Fibroblast of pulmonary artery (primary cell): ENCODE measurements around the gene UGGT2.

ENCODE experiments used
- DNase-seq: peaks from one replicate; pipeline ENCODE4 v3.0.0-alpha.2; 2010; ENCODE audit warnings: low read depth
- H3K4me3 ChIP-seq: replicated peaks from 2 replicates; pipeline ENCODE4 v1.5.1; 2011; ENCODE audit warnings: low read depth, mild to moderate bottlenecking, control low read depth, low read length, moderate library complexity
- CTCF ChIP-seq: IDR thresholded peaks from 2 replicates; pipeline ENCODE4 v1.5.1; 2011; ENCODE audit warnings: mild to moderate bottlenecking, control low read depth, low read length, inconsistent platforms; ENCODE audit errors: missing control alignments

Gene UGGT2

GRCh38 chr13:96053003-96053703, at the start of gene UGGT2:
UGGT2 (minus strand) TSS chr13:96053401; CDS start chr13:96053312, 89 bp downstream.
- TF ChIP-seq CTCF, result no peak
- peak within 1 kb of the TSS; percentile 93 for H3K4me3 ChIP-seq
- peak; percentile 96 for DNase-seq

- no peak for TF ChIP-seq CTCF
- DNase-seq, result no peak
- no peak overlapping the region for H3K4me3 ChIP-seq
Measured at GRCh38 chr13:96100457-96101220, 47.4 kb upstream of the UGGT2 start.

GRCh38 chr13:96093296-96094006, 40.2 kb upstream of the UGGT2 start:
- no peak for DNase-seq
- no peak for TF ChIP-seq CTCF
- no peak overlapping the region for H3K4me3 ChIP-seq

DNA sequence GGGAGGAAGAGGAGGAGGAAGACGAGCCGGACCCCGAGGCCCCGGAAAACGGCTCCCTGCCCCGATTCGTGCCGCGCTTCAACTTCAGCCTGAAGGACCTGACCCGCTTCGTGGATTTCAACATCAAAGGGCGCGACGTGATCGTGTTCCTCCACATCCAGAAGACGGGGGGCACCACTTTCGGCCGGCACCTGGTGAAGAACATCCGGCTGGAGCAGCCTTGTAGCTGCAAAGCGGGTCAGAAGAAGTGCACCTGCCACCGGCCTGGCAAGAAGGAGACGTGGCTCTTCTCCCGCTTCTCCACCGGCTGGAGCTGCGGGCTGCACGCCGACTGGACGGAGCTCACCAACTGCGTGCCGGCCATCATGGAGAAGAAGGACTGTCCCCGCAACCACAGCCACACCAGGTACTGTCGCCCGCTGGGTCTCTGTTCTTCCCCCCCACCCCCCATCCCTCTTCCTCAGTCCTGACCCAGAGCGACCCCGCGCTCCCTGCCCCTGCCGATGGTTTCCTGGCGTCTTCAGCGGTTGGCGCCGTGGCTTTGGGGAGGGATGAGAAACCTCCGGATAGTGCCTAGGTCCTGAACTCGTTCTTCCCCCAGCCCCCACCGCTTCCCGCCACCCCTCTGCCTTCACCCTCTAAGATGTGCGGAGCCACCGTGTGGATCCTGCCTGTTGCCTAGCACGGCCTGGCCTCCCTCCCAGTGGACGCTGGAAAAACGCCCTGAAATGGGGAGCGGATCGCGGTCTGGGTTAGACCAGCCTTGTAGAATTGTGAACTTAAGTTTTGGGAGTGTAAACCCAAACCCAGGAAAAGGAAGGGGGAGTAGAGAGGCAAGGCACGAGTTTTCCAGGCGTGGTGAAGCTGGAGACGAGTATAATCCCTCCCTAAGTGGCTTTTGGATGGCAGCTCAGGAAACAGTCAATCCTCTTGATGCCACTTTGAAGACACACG, 38.2 kb upstream of the UGGT2 start:
- DNase-seq, result no peak
- no peak overlapping the region for H3K4me3 ChIP-seq
- no peak for TF ChIP-seq CTCF

DNA sequence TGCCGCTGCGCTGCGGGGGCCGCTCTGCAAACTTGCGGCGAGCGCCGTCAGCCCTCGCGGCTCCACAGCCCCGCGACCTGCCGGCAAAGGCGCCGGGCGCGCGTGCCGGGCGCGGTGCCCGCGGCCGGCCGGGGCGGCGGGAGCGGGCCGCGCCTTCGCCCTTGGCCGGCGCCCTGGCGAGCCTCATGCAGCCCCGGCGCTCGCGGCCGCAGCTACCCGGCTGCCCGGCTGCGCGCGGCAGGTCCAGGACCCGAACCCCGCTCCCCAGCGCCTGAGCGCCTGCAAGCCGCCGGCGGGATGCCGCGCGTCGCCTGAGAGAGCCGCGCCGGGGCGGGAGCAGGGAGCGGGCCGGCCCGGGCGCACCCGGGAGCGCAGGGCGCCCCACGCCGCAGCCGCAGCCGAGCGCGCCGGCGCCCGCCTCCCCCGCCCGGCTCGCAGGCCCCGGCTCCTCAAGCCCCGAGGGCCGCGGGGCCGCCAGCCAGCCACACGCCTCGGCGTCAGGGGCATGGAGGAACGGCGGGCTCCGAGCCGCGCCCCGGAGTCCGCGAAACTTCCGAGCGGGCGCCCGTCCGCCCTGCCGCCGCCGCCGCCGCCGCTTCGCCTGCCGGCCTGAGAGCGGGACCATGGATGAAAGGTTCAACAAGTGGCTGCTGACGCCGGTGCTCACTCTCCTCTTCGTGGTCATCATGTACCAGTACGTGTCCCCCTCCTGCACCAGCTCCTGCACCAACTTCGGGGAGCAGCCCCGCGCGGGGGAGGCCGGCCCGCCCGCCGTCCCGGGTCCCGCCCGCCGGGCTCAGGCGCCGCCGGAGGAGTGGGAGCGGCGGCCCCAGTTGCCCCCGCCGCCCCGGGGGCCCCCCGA, 37.3 kb upstream of the UGGT2 start:
- no peak for DNase-seq
- H3K4me3 ChIP-seq, result peak overlapping the region; percentile 42
- TF ChIP-seq CTCF, result no peak
